Activated CD8-positive, alpha-beta memory T cell treated with anti-CD3 and anti-CD28 coated beads for 4 hours (primary cell): ENCODE measurements around the gene SMAP1.
A peak's percentile ranks its signal among the peaks of the same experiment; 100 is the strongest.

Experiments
- DNase-seq, 2 donors: peaks; one replicate each; pipeline ENCODE4 v3.0.0-alpha.2; 2020; ENCODE audit warnings: low read depth in 2 of 2

Gene SMAP1

GRCh38 chr6:70842541-70842940, 174.9 kb downstream of the SMAP1 start:
- no peak for DNase-seq

DNA sequence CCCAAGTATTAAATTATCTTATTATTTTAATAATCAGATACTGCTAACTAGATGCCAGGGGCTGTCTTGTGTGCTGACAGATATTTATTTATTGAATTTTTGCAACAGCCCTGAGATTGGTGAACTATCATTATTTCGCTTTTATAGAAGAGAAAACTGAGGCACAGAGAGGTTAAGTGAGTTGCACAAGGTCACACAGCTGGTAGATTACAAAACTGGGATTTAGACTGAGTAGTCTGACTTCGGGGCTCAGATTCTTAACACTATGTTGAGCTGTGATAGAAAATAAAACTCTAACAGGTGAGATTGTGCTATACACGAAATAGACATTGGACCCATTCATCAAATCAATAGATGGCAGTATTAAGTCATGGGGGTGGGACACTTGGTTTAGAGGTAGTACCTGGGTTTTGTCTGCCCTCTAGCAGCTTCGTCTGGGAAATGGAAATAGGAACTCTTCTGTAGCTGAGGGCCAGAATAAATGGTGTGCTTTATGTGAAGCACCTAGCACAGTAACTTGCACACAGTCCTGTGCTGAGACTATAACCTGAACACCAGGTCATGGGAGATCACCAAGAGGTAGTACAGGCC, 175.7 kb downstream of the SMAP1 start:
- no peak for DNase-seq

GRCh38 chr6:70844301-70844700, 176.6 kb downstream of the SMAP1 start:
- no peak for DNase-seq

GRCh38 chr6:70846207-70846835, 178.6 kb downstream of the SMAP1 start:
- no peak for DNase-seq

- DNase-seq: no peak
These were observed 179.7 kb downstream of the SMAP1 start for GRCh38 chr6:70847106-70848084.

DNA sequence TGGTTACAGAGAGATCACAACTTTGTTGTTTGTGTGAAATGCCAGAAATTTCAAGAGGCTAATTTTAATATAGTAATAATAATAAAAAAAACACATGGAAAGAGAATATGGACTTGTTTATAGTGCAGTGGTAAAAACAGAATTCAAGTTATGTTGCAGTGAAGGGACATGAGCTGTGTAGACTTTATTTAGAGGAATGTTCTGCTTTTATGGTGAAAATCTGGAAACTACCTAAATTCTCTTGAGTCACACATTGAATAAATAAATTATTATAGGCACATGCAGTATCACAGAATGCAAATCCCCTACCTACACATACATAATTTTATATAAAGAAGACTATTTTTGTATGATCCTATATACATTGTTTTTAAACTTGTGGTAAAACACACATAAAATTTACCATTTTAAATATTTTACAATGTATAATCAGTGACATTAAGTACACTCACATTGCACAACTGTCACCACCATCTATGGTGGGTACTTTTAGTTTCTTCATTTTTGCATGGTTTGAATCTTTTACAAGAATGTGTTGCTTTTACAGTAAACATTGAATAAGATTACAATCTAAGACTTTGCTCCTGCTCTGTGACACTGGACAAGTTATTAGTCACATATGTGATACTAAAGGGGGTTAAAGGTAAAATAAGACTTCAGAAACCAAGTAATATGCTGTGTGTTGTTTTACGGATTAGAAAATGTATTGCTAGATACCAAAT, 181.8 kb downstream of the SMAP1 start:
- DNase-seq: no peak

- DNase-seq: no peak
These were observed 185.1 kb downstream of the SMAP1 start for GRCh38 chr6:70852667-70853246.

DNA sequence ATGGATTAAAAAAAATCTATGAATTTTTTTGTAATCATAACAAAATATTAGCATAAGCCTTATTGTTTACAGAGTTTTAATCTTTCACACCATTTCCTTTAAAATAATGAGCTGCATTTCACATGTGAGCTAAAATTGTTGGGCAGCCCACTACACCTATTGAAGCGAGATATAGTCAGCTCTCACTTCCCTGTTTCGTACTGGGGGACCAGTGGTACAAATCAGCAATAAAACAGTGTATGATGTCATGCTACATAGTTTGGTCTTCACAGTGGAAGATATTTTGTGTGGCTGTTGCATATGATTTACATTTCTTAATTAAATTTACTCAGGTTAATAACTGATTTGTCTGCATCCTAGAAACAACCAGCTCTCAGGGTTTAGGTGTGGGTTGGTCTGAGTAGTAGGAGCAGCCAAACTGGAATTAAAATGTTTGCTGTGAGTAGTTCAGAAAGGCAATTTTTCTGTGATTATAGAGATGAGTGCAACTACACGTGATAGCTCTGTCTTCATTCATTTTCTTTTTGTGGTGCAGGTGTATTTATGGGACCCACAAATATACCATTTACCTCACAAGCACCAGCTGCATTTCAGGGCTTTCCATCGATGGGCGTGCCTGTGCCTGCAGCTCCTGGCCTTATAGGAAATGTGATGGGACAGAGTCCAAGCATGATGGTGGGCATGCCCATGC, 189.8 kb downstream of the SMAP1 start:
- no peak for DNase-seq

DNA sequence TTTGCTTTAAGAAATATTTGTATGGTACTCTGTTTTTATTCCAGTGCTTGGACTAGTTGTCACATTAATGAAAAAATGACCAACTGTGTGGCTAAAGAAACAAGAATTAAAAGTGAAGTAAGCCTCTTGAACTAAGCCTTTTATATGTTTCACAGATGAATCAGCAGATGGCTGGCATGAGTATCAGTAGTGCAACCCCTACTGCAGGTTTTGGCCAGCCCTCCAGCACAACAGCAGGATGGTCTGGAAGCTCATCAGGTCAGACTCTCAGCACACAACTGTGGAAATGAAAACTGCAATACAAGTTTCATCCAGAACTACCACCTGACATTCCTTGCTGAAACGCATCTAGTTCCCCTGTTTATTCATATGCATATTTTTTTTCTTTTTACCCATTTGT, 192.4 kb downstream of the SMAP1 start:
- no peak for DNase-seq

GRCh38 chr6:70860920-70861319, 193.2 kb downstream of the SMAP1 start:
- no peak for DNase-seq

- DNase-seq: no peak
These were observed 195.7 kb downstream of the SMAP1 start for GRCh38 chr6:70863343-70863742.

DNA sequence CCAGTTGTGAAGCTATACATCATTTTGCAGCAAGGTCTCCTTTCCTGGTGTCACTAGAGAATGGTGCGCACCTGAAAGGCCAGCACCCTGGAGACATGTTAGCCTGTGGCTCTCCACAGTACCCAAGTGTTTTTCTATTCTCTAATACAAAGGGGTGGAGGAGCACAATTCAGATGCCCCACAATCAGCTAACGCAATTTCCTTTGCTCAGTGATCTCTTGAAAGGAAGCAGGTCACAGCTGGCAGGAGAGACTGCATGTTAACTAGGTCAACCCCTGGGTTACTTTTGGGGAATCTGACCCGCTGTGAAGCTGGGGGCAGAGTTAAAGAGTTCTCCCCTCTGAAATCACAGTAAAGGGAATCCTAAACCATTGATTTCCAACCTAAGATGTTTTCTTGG, 196.7 kb downstream of the SMAP1 start:
- DNase-seq: no peak

GRCh38 chr6:70872469-70872868, 204.8 kb downstream of the SMAP1 start:
- DNase-seq: no peak

DNA sequence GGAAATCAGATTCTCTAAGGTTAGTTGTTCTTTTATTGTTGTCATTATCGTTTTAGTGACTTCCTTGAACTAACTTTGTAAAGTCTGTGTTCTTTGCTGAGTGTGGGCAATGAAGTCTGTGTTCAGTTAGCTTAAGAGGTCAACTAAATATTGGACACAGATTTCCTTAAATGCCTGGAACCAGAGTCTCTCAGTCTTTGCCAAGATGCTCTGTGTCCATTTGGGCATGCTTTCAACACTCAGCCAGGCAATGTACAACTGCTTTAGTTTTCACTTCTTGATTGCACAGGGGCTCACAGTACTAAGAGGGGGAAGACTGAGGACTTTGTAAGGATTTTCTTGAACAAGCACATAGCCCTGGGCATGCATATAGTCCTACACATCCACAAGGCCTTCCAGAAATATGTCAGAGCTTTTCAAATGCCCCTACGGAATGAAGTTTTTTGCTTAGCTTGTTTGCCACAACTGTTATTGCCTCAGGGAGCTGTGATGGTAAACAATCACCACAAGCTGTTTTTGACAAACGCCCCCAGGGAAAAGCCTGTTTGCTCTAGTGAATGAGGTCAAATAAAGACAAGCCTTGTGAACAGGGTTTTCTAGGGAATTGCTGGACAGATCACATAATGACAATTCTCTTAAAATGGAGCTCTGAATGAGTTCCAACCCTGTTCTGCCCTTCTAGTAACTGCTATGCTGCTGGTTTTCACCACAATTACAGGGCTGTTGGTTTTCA, 206.7 kb downstream of the SMAP1 start:
- DNase-seq: no peak

DNA sequence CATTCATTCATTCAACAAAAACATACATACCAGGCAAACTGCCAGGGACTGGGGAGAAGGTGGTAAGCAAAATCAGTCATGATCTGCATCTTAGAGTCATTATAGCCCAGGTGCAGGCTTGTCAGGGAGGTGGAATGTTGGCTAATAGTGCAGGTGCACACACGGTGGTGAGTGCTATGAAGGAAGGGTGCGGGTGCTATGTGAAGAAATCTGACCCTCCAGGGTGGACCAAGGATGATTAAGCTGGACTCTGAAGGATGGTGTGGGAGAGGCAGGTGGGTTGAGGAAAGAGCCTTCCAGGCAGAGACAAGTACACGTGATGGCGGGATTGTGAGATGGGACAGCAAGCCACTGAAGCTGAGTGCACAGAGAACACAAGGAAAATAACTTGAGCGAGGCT, 211.8 kb downstream of the SMAP1 start:
- DNase-seq: no peak

DNA sequence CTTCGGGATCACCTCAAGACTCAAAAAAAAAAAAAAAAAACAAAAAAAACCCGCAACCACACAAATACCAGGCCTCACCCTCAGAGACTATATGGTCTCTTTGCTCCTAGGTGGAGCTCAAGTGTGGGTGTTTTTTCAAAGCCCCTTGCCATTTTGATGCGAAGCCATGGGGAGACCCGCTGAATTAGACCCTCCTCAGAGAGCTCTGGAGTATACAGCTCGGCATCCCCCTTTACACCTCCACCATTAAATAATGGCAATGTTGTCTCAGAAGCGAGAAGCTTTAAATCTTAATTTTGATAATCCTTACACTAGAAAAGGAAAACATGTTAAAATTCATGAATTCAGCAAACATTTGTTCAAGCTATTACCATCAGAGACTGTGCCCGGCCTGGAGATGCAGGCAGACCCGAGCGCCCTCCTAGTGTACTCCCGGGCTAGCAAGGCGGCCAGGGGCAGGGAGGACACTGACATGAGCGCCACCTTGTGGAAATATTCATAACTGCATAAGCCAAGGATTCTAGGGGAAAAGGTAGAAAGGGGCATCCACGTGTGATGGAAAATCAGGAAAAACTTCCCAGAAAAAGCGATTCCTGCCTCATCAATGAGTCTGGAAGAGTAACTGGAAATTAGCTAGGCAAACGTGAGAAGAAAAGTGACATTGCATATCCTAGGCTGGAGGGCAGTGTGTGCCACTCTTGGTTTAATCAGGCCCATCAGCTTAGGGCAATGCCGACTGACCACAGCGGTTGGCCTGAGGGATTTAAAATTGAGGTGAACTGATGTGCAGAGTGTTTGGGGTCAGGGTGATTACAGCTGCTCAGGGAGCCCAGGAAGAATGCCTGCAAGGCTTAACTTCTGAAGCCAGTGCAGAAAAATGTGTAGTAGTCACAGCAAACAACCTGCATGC, 216.6 kb downstream of the SMAP1 start:
- peak; percentile 5 to 31 for DNase-seq

DNA sequence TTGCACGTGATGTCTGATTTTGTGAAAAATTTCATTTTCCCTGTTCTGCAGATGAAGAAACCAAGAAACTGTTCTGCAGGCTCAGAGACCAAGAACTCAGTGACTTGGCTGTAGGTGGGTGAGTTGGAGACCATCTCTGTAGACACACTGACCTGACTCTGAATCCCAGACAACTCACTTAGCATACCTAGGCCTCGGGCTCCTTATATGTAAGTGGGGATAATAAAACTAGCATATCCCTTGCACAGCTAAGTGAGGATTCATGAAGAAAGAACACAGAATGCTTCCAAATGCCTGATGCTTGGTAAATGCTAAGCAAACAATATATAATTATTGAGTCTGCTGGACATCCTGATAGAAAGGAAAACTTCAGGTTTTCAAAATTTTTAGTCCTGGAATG, 218.4 kb downstream of the SMAP1 start:
- no peak for DNase-seq

DNA sequence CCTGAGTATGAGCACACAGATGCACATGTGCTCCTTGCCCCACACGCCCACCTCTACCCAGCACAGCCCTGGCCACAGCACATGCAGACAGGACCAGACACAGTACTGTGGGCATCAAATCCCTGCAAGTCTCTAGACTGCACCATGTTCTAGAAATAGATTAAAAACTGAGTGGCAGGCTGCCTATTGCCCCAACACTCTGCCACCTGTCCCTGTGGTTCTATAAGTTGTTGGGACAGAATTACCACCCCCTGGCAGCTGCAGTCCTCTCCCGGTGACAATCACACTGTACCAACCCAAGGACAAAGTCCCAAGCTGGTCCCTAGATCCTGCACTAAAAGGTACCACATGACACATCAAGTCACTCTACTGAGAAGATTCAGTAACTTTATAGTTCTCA, 219.0 kb downstream of the SMAP1 start:
- DNase-seq: no peak

GRCh38 chr6:70889270-70889669, 221.6 kb downstream of the SMAP1 start:
- no peak for DNase-seq
